ENCODE data around the gene FBH1.

Gene FBH1

GRCh38 chr10:5911670-5912069 is 21.6 kb downstream of the FBH1 start:
- no peak for DNase-seq (ENCODE audit: insufficient read length, low spot score)
- no peak for TF ChIP-seq POLR2AphosphoS5 (IDR thresholded peaks at IDR 0.05; ENCODE audit: low read depth, low read length)
- no peak for TF ChIP-seq POLR2A (IDR thresholded peaks at IDR 0.05; ENCODE audit: low read depth, low read length)
- no peak for TF ChIP-seq SPI1 (IDR thresholded peaks at IDR 0.05; ENCODE audit: low read depth, low read length)
- TF ChIP-seq PAX5 (IDR thresholded peaks at IDR 0.05; ENCODE audit: insufficient read depth, low read length, severe bottlenecking), result no peak
- TF ChIP-seq TAF1 (IDR thresholded peaks at IDR 0.05; ENCODE audit: low read depth, low read length), result no peak
- TF ChIP-seq POU2F2 (IDR thresholded peaks at IDR 0.05; ENCODE audit: low read depth, low read length), result no peak
- no peak for FAIRE-seq

GRCh38 chr10:5913736-5914135 is 23.7 kb downstream of the FBH1 start:
- FAIRE-seq (no peak), DNase-seq (ENCODE audit: insufficient read length, low spot score) (no peak)
- TF ChIP-seq SPI1 (IDR thresholded peaks at IDR 0.05; ENCODE audit: low read depth, low read length) (no peak), POLR2AphosphoS5 (IDR thresholded peaks at IDR 0.05; ENCODE audit: low read depth, low read length) (no peak), TAF1 (IDR thresholded peaks at IDR 0.05; ENCODE audit: low read depth, low read length) (no peak), POLR2A (IDR thresholded peaks at IDR 0.05; ENCODE audit: low read depth, low read length) (no peak), POU2F2 (IDR thresholded peaks at IDR 0.05; ENCODE audit: low read depth, low read length) (no peak), PAX5 (IDR thresholded peaks at IDR 0.05; ENCODE audit: insufficient read depth, low read length, severe bottlenecking) (no peak)

GRCh38 chr10:5915451-5915850 is 25.4 kb downstream of the FBH1 start:
- FAIRE-seq, result no peak
- no peak for DNase-seq (ENCODE audit: insufficient read length, low spot score)

GRCh38 chr10:5917305-5917704 is 27.3 kb downstream of the FBH1 start:
- FAIRE-seq (no peak), DNase-seq (ENCODE audit: insufficient read length, low spot score) (no peak)
- no peak for TF ChIP-seq SPI1 (IDR thresholded peaks at IDR 0.05; ENCODE audit: low read depth, low read length)
- TF ChIP-seq POLR2A (IDR thresholded peaks at IDR 0.05; ENCODE audit: low read depth, low read length), result no peak
- no peak for TF ChIP-seq POU2F2 (IDR thresholded peaks at IDR 0.05; ENCODE audit: low read depth, low read length)
- no peak for TF ChIP-seq PAX5 (IDR thresholded peaks at IDR 0.05; ENCODE audit: insufficient read depth, low read length, severe bottlenecking)
- TF ChIP-seq TAF1 (IDR thresholded peaks at IDR 0.05; ENCODE audit: low read depth, low read length), result no peak
- TF ChIP-seq POLR2AphosphoS5 (IDR thresholded peaks at IDR 0.05; ENCODE audit: low read depth, low read length), result no peak

More at GRCh38 chr10:5915451-5915850, 25.4 kb downstream of the FBH1 start:
- TF ChIP-seq POU2F2 (IDR thresholded peaks at IDR 0.05; ENCODE audit: low read depth, low read length) (no peak), POLR2AphosphoS5 (IDR thresholded peaks at IDR 0.05; ENCODE audit: low read depth, low read length) (no peak), POLR2A (IDR thresholded peaks at IDR 0.05; ENCODE audit: low read depth, low read length) (no peak), SPI1 (IDR thresholded peaks at IDR 0.05; ENCODE audit: low read depth, low read length) (no peak), TAF1 (IDR thresholded peaks at IDR 0.05; ENCODE audit: low read depth, low read length) (no peak), PAX5 (IDR thresholded peaks at IDR 0.05; ENCODE audit: insufficient read depth, low read length, severe bottlenecking) (no peak)

GRCh38 chr10:5918763-5919162 is 28.7 kb downstream of the FBH1 start:
- TF ChIP-seq TAF1 (IDR thresholded peaks at IDR 0.05; ENCODE audit: low read depth, low read length) (no peak), POU2F2 (IDR thresholded peaks at IDR 0.05; ENCODE audit: low read depth, low read length) (no peak), POLR2A (IDR thresholded peaks at IDR 0.05; ENCODE audit: low read depth, low read length) (no peak), PAX5 (IDR thresholded peaks at IDR 0.05; ENCODE audit: insufficient read depth, low read length, severe bottlenecking) (no peak), POLR2AphosphoS5 (IDR thresholded peaks at IDR 0.05; ENCODE audit: low read depth, low read length) (no peak), SPI1 (IDR thresholded peaks at IDR 0.05; ENCODE audit: low read depth, low read length) (no peak)
- DNase-seq (ENCODE audit: insufficient read length, low spot score) (no peak), FAIRE-seq (no peak)

- no peak for DNase-seq (ENCODE audit: insufficient read length, low spot score)
- no peak for TF ChIP-seq POLR2A (IDR thresholded peaks at IDR 0.05; ENCODE audit: low read depth, low read length)
- TF ChIP-seq PAX5 (IDR thresholded peaks at IDR 0.05; ENCODE audit: insufficient read depth, low read length, severe bottlenecking), result no peak
- TF ChIP-seq POLR2AphosphoS5 (IDR thresholded peaks at IDR 0.05; ENCODE audit: low read depth, low read length), result no peak
- TF ChIP-seq TAF1 (IDR thresholded peaks at IDR 0.05; ENCODE audit: low read depth, low read length), result no peak
- TF ChIP-seq SPI1 (IDR thresholded peaks at IDR 0.05; ENCODE audit: low read depth, low read length), result no peak
- TF ChIP-seq POU2F2 (IDR thresholded peaks at IDR 0.05; ENCODE audit: low read depth, low read length), result no peak
- FAIRE-seq, result no peak
Observed at GRCh38 chr10:5919568-5919967, 29.5 kb downstream of the FBH1 start.

- DNase-seq (ENCODE audit: insufficient read length, low spot score) (no peak), FAIRE-seq (no peak)
- TF ChIP-seq TAF1 (IDR thresholded peaks at IDR 0.05; ENCODE audit: low read depth, low read length) (no peak), POLR2A (IDR thresholded peaks at IDR 0.05; ENCODE audit: low read depth, low read length) (no peak), SPI1 (IDR thresholded peaks at IDR 0.05; ENCODE audit: low read depth, low read length) (no peak), POU2F2 (IDR thresholded peaks at IDR 0.05; ENCODE audit: low read depth, low read length) (no peak), PAX5 (IDR thresholded peaks at IDR 0.05; ENCODE audit: insufficient read depth, low read length, severe bottlenecking) (no peak), POLR2AphosphoS5 (IDR thresholded peaks at IDR 0.05; ENCODE audit: low read depth, low read length) (no peak)
Observed at GRCh38 chr10:5921746-5922145, 31.7 kb downstream of the FBH1 start.

GRCh38 chr10:5924889-5925288 is 34.8 kb downstream of the FBH1 start:
- no peak for FAIRE-seq
- TF ChIP-seq PAX5 (IDR thresholded peaks at IDR 0.05; ENCODE audit: insufficient read depth, low read length, severe bottlenecking) (no peak), POU2F2 (IDR thresholded peaks at IDR 0.05; ENCODE audit: low read depth, low read length) (no peak), TAF1 (IDR thresholded peaks at IDR 0.05; ENCODE audit: low read depth, low read length) (no peak), SPI1 (IDR thresholded peaks at IDR 0.05; ENCODE audit: low read depth, low read length) (no peak), POLR2AphosphoS5 (IDR thresholded peaks at IDR 0.05; ENCODE audit: low read depth, low read length) (no peak), POLR2A (IDR thresholded peaks at IDR 0.05; ENCODE audit: low read depth, low read length) (no peak)
- DNase-seq (ENCODE audit: insufficient read length, low spot score), result no peak

- TF ChIP-seq SPI1 (IDR thresholded peaks at IDR 0.05; ENCODE audit: low read depth, low read length) (no peak), POU2F2 (IDR thresholded peaks at IDR 0.05; ENCODE audit: low read depth, low read length) (no peak), PAX5 (IDR thresholded peaks at IDR 0.05; ENCODE audit: insufficient read depth, low read length, severe bottlenecking) (no peak), POLR2A (IDR thresholded peaks at IDR 0.05; ENCODE audit: low read depth, low read length) (no peak), TAF1 (IDR thresholded peaks at IDR 0.05; ENCODE audit: low read depth, low read length) (no peak), POLR2AphosphoS5 (IDR thresholded peaks at IDR 0.05; ENCODE audit: low read depth, low read length) (no peak)
- no peak for DNase-seq (ENCODE audit: insufficient read length, low spot score)
- FAIRE-seq, result no peak
Observed at GRCh38 chr10:5927306-5927705, 37.3 kb downstream of the FBH1 start.

- DNase-seq (ENCODE audit: insufficient read length, low spot score) (no peak), FAIRE-seq (no peak)
- no peak for TF ChIP-seq TAF1 (IDR thresholded peaks at IDR 0.05; ENCODE audit: low read depth, low read length)
- no peak for TF ChIP-seq POU2F2 (IDR thresholded peaks at IDR 0.05; ENCODE audit: low read depth, low read length)
- no peak for TF ChIP-seq SPI1 (IDR thresholded peaks at IDR 0.05; ENCODE audit: low read depth, low read length)
- TF ChIP-seq POLR2A (IDR thresholded peaks at IDR 0.05; ENCODE audit: low read depth, low read length), result no peak
- TF ChIP-seq PAX5 (IDR thresholded peaks at IDR 0.05; ENCODE audit: insufficient read depth, low read length, severe bottlenecking), result no peak
Observed at GRCh38 chr10:5929442-5929841, 39.4 kb downstream of the FBH1 start.

All from GM12891 (cell line).